ENCODE results near the gene CAPN12. TPM values are rescaled to one million over a fixed set of nuclear protein-coding genes. Genes with fewer than 3 reads are reported as not detected.
"Not testable (repeated sequence)": the region's sequence is repeated elsewhere in the genome, so short reads cannot be mapped to it uniquely, and the experiment has no call there.

CAPN12 gene
- total RNA-seq, 1 donor from 2014 or later = 18.2 TPM

DNA sequence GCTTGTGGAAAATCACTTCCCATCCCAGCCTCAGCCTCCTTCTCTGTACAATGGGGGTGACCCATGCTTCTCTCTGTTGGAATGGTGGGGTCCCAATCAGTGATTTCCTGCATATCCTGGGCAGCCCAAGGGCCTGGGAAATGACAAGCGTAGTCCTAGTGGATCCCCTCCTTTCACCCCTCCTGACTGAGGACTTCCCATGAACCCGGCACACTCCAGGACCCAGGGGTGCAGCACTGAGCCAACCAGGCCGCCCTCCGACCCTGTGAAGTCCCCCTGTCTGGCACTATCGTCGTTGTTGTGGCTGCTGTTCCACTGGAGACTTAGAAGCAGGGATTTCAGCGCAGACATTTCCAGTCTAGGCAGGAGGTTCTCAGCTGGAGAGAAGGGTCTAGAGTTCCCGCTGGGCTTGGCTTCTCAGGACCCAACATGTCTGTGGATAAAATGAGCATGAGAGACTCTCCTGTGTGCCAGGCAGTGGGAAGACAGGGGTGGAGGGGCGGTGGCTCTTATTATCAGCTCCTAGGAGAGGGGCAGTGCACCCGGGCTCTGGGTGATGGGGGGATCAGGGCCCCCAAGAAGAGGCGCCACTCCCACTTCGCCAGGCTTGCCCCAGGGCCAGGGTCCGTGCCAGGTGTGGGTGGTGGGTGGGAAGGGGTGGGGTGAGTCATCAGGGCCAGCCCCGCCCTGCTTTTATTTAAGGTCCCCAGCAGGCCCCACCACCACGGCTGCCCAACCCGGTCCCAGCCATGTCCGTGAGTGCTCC is 44.4 kb upstream of the CAPN12 start, which contains the start of gene LGALS7B:
LGALS7B (plus strand) TSS at position 723 of the 766 bp plus-strand sequence; CDS start at position 750, 27 bp downstream.
- ATAC-seq = no peak
- peaks cover 8% of the 10 kb centered on the region for H3K4me1 ChIP-seq
- intact Hi-C loops (cut with DNase I) = no loop called here
- TF ChIP-seq, protein P1, sequence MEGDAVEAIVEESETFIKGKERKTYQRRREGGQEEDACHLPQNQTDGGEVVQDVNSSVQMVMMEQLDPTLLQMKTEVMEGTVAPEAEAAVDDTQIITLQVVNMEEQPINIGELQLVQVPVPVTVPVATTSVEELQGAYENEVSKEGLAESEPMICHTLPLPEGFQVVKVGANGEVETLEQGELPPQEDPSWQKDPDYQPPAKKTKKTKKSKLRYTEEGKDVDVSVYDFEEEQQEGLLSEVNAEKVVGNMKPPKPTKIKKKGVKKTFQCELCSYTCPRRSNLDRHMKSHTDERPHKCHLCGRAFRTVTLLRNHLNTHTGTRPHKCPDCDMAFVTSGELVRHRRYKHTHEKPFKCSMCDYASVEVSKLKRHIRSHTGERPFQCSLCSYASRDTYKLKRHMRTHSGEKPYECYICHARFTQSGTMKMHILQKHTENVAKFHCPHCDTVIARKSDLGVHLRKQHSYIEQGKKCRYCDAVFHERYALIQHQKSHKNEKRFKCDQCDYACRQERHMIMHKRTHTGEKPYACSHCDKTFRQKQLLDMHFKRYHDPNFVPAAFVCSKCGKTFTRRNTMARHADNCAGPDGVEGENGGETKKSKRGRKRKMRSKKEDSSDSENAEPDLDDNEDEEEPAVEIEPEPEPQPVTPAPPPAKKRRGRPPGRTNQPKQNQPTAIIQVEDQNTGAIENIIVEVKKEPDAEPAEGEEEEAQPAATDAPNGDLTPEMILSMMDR (IDR thresholded peaks at IDR 0.05) = no peak
- H3K9me3 ChIP-seq = no peaks in the 10 kb centered on the region
- peak; percentile 25 for DNase-seq
- H3K36me3 ChIP-seq = no peaks in the 10 kb centered on the region
- H3K27me3 ChIP-seq (ENCODE audit: low read depth) = no peaks in the 10 kb centered on the region
- no peak within 1 kb of the TSS for H3K4me3 ChIP-seq
- H3K27ac ChIP-seq = no peak within 1 kb of the TSS

- Histone ChIP-seq H3K27ac (no peak overlapping the region), H3K36me3 (no peaks in the 10 kb centered on the region), H3K4me1 (no peaks in the 10 kb centered on the region), H3K4me3 (no peak overlapping the region), H3K27me3 (ENCODE audit: low read depth) (no peaks in the 10 kb centered on the region), H3K9me3 (no peaks in the 10 kb centered on the region)
- peak; percentile 30 for DNase-seq
- TF ChIP-seq, protein P1 (IDR thresholded peaks at IDR 0.05) = no peak
- ATAC-seq = no peak
- intact Hi-C loops (cut with DNase I) = no loop called here
Measured at GRCh38 chr19:38786572-38787265, 42.4 kb upstream of the CAPN12 start.

DNA sequence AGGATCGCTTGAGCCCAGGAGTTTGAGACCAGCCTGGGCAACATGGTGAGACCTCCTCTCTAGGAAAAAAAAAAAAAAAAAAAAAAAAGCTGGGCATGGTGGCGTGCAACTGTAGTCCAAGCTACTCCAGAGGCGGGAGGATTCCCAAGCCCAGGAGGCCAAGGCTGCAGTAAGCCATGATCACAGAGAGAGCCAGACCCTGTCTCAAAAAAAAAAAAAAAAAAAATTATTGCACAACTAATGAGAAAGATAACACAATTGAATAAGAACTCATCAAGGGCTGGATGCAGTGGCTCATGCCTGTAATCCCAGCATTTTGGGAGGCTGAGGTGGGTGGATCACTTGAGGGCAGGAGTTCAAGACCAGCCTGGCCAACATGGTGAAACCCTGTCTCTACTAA is 41.8 kb upstream of the CAPN12 start:
- DNase-seq; H3K36me3 ChIP-seq; intact Hi-C loops (cut with DNase I); ATAC-seq; H3K4me1 ChIP-seq; H3K27me3 ChIP-seq (ENCODE audit: low read depth); H3K27ac ChIP-seq; H3K4me3 ChIP-seq; H3K9me3 ChIP-seq: not testable (repeated sequence)

DNA sequence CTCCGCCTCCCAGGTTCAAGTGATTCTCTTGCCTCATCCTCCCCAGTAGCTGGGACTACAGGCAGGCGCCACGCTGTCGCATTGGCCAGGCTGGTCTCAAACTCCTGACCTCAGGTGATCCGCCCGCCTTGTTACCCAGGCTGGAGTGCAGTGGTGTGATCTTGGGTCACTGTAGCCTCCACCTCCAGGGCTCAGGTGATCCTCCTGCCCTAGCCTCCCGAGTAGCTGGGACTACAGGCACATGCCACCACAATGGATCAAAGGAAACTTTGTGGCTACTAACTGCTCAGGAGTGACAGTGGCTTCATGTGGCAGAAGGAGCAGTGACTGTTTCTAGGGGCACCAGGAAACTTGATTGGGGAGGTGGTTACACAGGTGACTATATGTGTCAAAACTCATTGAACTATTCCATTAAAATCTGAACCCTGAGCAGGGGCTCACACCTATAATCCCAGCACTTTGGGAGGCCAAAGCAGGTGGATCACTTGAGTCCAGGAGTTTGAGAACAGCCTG is 41.0 kb upstream of the CAPN12 start:
- Histone ChIP-seq H3K9me3 (no peaks in the 10 kb centered on the region), H3K27ac (no peak overlapping the region), H3K36me3 (no peaks in the 10 kb centered on the region), H3K4me1 (no peaks in the 10 kb centered on the region), H3K27me3 (ENCODE audit: low read depth) (no peaks in the 10 kb centered on the region), H3K4me3 (no peak overlapping the region)
- intact Hi-C loops (cut with DNase I) = no loop called here
- TF ChIP-seq, protein P1 (IDR thresholded peaks at IDR 0.05) = no peak
- ATAC-seq (no peak), DNase-seq (peak; percentile 6)

- ATAC-seq = no peak
- TF ChIP-seq, protein P1 (IDR thresholded peaks at IDR 0.05) = no peak
- Histone ChIP-seq H3K9me3 (no peaks in the 10 kb centered on the region), H3K27me3 (ENCODE audit: low read depth) (no peaks in the 10 kb centered on the region), H3K27ac (no peak overlapping the region), H3K4me1 (no peaks in the 10 kb centered on the region), H3K4me3 (no peak overlapping the region), H3K36me3 (no peaks in the 10 kb centered on the region)
- intact Hi-C loops (cut with DNase I) = no loop called here
- DNase-seq = no peak
Measured at GRCh38 chr19:38784224-38784623, 40.0 kb upstream of the CAPN12 start.

- H3K4me3 ChIP-seq; H3K27ac ChIP-seq; intact Hi-C loops (cut with DNase I); H3K4me1 ChIP-seq; ATAC-seq; H3K36me3 ChIP-seq; H3K27me3 ChIP-seq (ENCODE audit: low read depth); H3K9me3 ChIP-seq; DNase-seq: not testable (repeated sequence)
Measured at GRCh38 chr19:38782212-38782611, 37.9 kb upstream of the CAPN12 start.

Data from lower lobe of right lung (tissue), 2 donors.